ENCODE measurements around the gene NR3C1. TPM values are rescaled to one million over a fixed set of nuclear protein-coding genes. Genes with fewer than 3 reads are reported as not detected.
A peak's percentile ranks its signal among the peaks of the same experiment; 100 is the strongest.

Gene NR3C1
- total and polyA plus RNA-seq, 2 of the 4 experiments (the other 2 are of a cell fraction): 13.7 to 77.4 TPM

DNA sequence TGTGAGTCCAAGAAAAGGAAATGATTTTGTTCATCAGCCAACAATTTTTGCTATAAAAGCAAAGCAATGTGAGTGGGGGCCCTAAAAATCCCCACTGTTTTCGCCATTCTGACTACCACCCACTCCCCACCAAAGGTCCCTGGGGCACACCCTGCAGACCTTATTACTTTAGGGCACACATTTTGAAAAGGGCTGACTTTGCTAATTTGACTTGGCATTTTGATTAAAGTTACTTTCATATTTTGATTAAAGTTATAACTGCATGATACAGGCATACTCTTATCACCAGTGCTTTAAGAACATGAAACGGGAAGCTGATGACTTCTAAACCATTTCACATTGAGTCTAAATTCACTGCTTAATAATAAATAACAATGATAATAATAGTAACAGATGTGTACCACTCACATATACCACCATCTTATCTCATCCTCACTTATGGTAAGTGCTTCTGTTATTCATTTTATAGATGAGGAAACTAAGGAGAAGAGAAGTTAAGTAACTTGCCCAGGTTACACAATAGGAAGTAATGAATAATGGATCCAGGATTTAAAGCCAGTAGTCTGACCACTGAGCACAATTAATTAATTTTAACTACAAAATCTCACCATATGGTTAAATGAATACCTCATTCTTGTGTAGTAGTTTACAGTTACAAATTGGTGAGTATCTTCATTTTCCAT lies 25.4 kb upstream of the NR3C1 start:
- 0 out of 2 replicates have a peak, but pooled peaks cover 3% of the 10 kb centered on the region for H3K9me1 ChIP-seq (ENCODE audit: insufficient read depth, low read length)
- H4K8ac ChIP-seq (ENCODE audit: low read depth in 2 of 2, low read length in 2 of 2): no peak overlapping the region
- no peak overlapping the region for H2AK9ac ChIP-seq (replicated peaks; ENCODE audit: low read depth, low read length, poor library complexity)
- H2BK15ac ChIP-seq (ENCODE audit: low read depth, low read length): no peak overlapping the region
- no peaks in the 10 kb centered on the region for H3K9me3 ChIP-seq (ENCODE audit: control insufficient read depth, insufficient read depth, low read length)
- H3K9ac ChIP-seq (ENCODE audit: low read depth, low read length): no peak overlapping the region
- H3K14ac ChIP-seq (replicated peaks; ENCODE audit: low read depth, low read length): no peak overlapping the region
- no peak overlapping the region for H2BK5ac ChIP-seq (ENCODE audit: low read depth, low read length, poor library complexity, severe bottlenecking)
- in situ Hi-C loops (cut with MboI; ENCODE audit: low sequenced_read_pairs): no loop called here
- no peak overlapping the region for H2BK20ac ChIP-seq (ENCODE audit: low read depth, low read length)
- dilution Hi-C loops (cut with HindIII; ENCODE audit: low sequenced_read_pairs, unreplicated experiment): no loop called here
- no peak overlapping the region for H2BK120ac ChIP-seq (ENCODE audit: low read depth, low read length)
- no peak overlapping the region for H3K4me2 ChIP-seq (ENCODE audit: low read depth, low read length)
- no peak overlapping the region for H2AFZ ChIP-seq (replicated peaks; ENCODE audit: low read length, poor library complexity)
- H3K4me1 ChIP-seq (ENCODE audit: control insufficient read depth, insufficient read depth, low read length): no peaks in the 10 kb centered on the region
- H3K27ac ChIP-seq (ENCODE audit: insufficient read depth, low read length): no peak overlapping the region
- no peak overlapping the region for H3K23ac ChIP-seq (ENCODE audit: low read depth, low read length)
- CTCF ChIA-PET: no interaction called here
- DNase-seq: no peak
- no TSS peak for BruUV-seq (replicated peaks)
- H3K79me1 ChIP-seq (ENCODE audit: low read depth in 1 of 2, low read length in 2 of 2): no peaks in the 10 kb centered on the region
- no peak overlapping the region for H4K91ac ChIP-seq (ENCODE audit: insufficient read depth, low read depth, low read length)
- H3K18ac ChIP-seq (ENCODE audit: low read depth, low read length): no peak overlapping the region
- H4K5ac ChIP-seq (ENCODE audit: low read depth, low read length): no peak overlapping the region
- no peak overlapping the region for H3K4ac ChIP-seq (ENCODE audit: low read depth, low read length)
- WGBS, 2 experiments (ENCODE audit: extremely low coverage in 2 of 2, insufficient read length in 1 of 2): no CpG with 5 or more reads among the region's 2 CpGs
- intact Hi-C loops (cut with micrococcal nuclease): no loop called here
- H3K4me3 ChIP-seq (ENCODE audit: insufficient read depth, low read depth, low read length): no peak overlapping the region
- H4K20me1 ChIP-seq (ENCODE audit: insufficient read depth, low read length): no peaks in the 10 kb centered on the region
- TF ChIP-seq BHLHE40 (IDR thresholded peaks at IDR 0.05; ENCODE audit: low read depth, low read length) (no peak), FOS (IDR thresholded peaks at IDR 0.05; ENCODE audit: low read depth, low read length) (no peak), MAFK (IDR thresholded peaks at IDR 0.05; ENCODE audit: low read depth, low read length) (peak; percentile 75)
- no peak overlapping the region for H3K56ac ChIP-seq (ENCODE audit: extremely low read depth, insufficient read depth, low read length)
- no peak overlapping the region for H2AK5ac ChIP-seq (ENCODE audit: low read depth, low read length)
- ATAC-seq (ENCODE audit: low read depth): no peak
- POLR2A ChIA-PET (ENCODE audit: unreplicated experiment): no interaction called here
- H3K36me3 ChIP-seq (ENCODE audit: control insufficient read depth, insufficient read depth, low read length): no peaks in the 10 kb centered on the region
- H3K27me3 ChIP-seq (ENCODE audit: control insufficient read depth, insufficient read depth, low read length): no peaks in the 10 kb centered on the region
